ENCODE measurements around the gene STXBP6.

DNA sequence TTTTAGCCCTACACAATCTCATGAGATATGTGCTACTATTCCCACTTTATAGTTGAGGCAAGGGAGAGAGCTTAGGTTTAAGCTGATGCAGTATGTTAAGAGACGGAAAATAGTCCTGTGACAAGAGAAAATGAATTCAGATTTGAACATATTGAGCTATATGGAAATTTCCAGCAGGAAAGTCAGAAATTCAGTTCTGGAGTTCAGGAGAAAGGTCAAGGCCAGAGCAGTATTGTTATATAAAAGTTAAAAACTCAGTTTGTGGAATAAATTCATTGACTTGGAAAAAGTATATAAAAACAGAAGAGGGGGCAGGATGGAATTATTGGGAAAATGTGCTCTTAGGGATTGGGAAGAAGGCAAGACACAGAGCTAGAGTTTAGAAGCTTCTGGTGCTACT lies 248.9 kb downstream of the STXBP6 start:
- TF ChIP-seq, protein P1, sequence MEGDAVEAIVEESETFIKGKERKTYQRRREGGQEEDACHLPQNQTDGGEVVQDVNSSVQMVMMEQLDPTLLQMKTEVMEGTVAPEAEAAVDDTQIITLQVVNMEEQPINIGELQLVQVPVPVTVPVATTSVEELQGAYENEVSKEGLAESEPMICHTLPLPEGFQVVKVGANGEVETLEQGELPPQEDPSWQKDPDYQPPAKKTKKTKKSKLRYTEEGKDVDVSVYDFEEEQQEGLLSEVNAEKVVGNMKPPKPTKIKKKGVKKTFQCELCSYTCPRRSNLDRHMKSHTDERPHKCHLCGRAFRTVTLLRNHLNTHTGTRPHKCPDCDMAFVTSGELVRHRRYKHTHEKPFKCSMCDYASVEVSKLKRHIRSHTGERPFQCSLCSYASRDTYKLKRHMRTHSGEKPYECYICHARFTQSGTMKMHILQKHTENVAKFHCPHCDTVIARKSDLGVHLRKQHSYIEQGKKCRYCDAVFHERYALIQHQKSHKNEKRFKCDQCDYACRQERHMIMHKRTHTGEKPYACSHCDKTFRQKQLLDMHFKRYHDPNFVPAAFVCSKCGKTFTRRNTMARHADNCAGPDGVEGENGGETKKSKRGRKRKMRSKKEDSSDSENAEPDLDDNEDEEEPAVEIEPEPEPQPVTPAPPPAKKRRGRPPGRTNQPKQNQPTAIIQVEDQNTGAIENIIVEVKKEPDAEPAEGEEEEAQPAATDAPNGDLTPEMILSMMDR (tag by site-specific recombination; IDR thresholded peaks at IDR 0.05), result no peak
- TF ChIP-seq HOXA7 (CRISPR knock-in tag; IDR thresholded peaks at IDR 0.05; ENCODE audit: borderline replicate concordance), result no peak
- TF ChIP-seq ZNF785 (tag by site-specific recombination; IDR thresholded peaks at IDR 0.05), result no peak
- no peak for TF ChIP-seq ZNF48 (tag by site-specific recombination; IDR thresholded peaks at IDR 0.05)
- TF ChIP-seq ZNF600 (tag by site-specific recombination; IDR thresholded peaks at IDR 0.05), result no peak
- no peak for TF ChIP-seq ZNF302 (tag by site-specific recombination; IDR thresholded peaks at IDR 0.05; ENCODE audit: low read depth)
- no peak for TF ChIP-seq ZNF292 (tag by site-specific recombination; IDR thresholded peaks at IDR 0.05; ENCODE audit: borderline replicate concordance, low read depth)
- TF ChIP-seq KLF8 (tag by site-specific recombination; IDR thresholded peaks at IDR 0.05), result no peak
- no peak for TF ChIP-seq BCL11A (tag by site-specific recombination; IDR thresholded peaks at IDR 0.05; ENCODE audit: low read depth)

All from HEK293 (cell line).